NCI-H1092 (cell line): ENCODE data around the gene KMT2B.
A peak's percentile ranks its signal among the peaks of the same experiment; 100 is the strongest.
"Not testable (repeated sequence)": the region's sequence is repeated elsewhere in the genome, so short reads cannot be mapped to it uniquely, and the experiment has no call there.

Experiments used
- DNase-seq: peaks from one replicate; lab custom pipeline; 2025; lab: John Stamatoyannopoulos, UW

KMT2B gene

GRCh38 chr19:35757231-35757748, 39.5 kb downstream of the KMT2B start:
- DNase-seq: peak; percentile 63

- DNase-seq: peak; percentile 96
Measured at GRCh38 chr19:35757749-35758608, 40.2 kb downstream of the KMT2B start, which contains the start of gene PROSER3. TSS of gene PROSER3 (plus strand) at chr19:35758176. CDS start at chr19:35758216, 40 bp downstream.

GRCh38 chr19:35759697-35760096, 41.9 kb downstream of the KMT2B start:
- no peak for DNase-seq

- DNase-seq: no peak
Measured at GRCh38 chr19:35760711-35761349, 43.0 kb downstream of the KMT2B start.

- no peak for DNase-seq
Measured at GRCh38 chr19:35764432-35765315, 46.9 kb downstream of the KMT2B start.

- no peak for DNase-seq
Measured at GRCh38 chr19:35766571-35767104, 48.8 kb downstream of the KMT2B start.

- no peak for DNase-seq
Measured at GRCh38 chr19:35767288-35768081, 49.7 kb downstream of the KMT2B start.

- no peak for DNase-seq
Measured at GRCh38 chr19:35768082-35768421, 50.2 kb downstream of the KMT2B start.

GRCh38 chr19:35772362-35772761, 54.6 kb downstream of the KMT2B start:
- not testable (repeated sequence) for DNase-seq

- no peak for DNase-seq
Measured at GRCh38 chr19:35773020-35773806, 55.4 kb downstream of the KMT2B start.

- no peak for DNase-seq
Measured at GRCh38 chr19:35774274-35775045, 56.7 kb downstream of the KMT2B start.

- no peak for DNase-seq
Measured at GRCh38 chr19:35775046-35775297, 57.2 kb downstream of the KMT2B start.

- peak; percentile 96 for DNase-seq
Measured at GRCh38 chr19:35775298-35776101, 57.7 kb downstream of the KMT2B start, which contains the start of gene ARHGAP33. TSS of gene ARHGAP33 (plus strand) at chr19:35775564. CDS start at chr19:35775659, 95 bp downstream.

- no peak for DNase-seq
Measured at GRCh38 chr19:35776102-35776788, 58.4 kb downstream of the KMT2B start.

- no peak for DNase-seq
Measured at GRCh38 chr19:35777086-35777841, 59.5 kb downstream of the KMT2B start.

- no peak for DNase-seq
Measured at GRCh38 chr19:35777961-35778360, 60.2 kb downstream of the KMT2B start.

- no peak for DNase-seq
Measured at GRCh38 chr19:35779033-35779432, 61.2 kb downstream of the KMT2B start.
